Mucosa of stomach (tissue), 1 donor: ENCODE data around the gene MT1E.
A peak's percentile ranks its signal among the peaks of the same experiment; 100 is the strongest.

Source experiments
- H3K27me3 ChIP-seq: one replicate; pipeline ENCODE4 v1.7.0; 2013; ENCODE audit warnings: mild to moderate bottlenecking, low read length; ENCODE audit not compliant: control insufficient read depth, insufficient read depth
- H3K36me3 ChIP-seq: one replicate; pipeline ENCODE4 v1.7.0; 2013; ENCODE audit warnings: low read length; ENCODE audit not compliant: control insufficient read depth, insufficient read depth
- H3K4me1 ChIP-seq: one replicate; pipeline ENCODE4 v1.7.0; 2013; ENCODE audit warnings: mild to moderate bottlenecking, low read length; ENCODE audit not compliant: control insufficient read depth, insufficient read depth
- H3K4me3 ChIP-seq: one replicate; pipeline ENCODE4 v1.7.0; 2013; ENCODE audit warnings: low read length
- H3K9ac ChIP-seq: one replicate; pipeline ENCODE4 v1.7.0; 2013; ENCODE audit warnings: mild to moderate bottlenecking, low read length, moderate library complexity
- H3K9me3 ChIP-seq: one replicate; pipeline ENCODE4 v1.7.0; 2013; ENCODE audit warnings: mild to moderate bottlenecking, low read length, moderate library complexity; ENCODE audit not compliant: control insufficient read depth
- donor health status: Pancreatic carcinoma.

Gene MT1E

DNA sequence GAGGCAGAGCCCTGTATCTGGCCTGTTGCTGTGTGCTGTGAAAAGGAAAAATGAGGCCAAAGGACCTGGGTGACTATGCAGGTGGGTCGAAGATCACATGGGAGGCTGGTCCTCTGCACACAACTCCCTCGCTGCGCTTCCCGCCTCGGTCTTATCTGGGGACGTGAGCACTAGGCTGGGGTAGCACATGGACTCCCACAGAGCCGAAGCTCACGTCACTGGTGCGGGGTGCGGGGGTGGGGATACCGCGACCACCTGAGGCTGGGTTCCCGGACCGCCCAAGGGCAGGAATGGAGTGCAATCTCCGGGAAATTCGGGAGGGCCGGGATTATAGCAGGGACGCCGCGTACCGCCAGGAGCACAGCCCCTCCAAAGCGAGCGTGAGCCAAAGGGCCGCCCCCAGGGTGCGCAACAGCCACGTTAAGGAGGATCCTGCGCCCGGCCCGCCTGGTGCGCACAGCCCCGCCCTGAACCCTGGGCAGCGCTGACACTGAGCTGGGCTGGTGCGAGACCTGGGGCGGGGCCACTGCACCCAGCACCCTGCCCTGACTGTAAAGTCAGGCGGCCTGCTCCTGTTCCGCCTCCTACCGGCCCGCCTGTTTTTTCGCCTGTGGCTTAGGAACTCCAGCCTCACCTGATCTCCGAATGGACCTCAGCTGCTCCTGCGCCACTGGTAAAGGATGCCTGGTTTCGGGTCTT, 17.6 kb downstream of the MT1E start:
- Histone ChIP-seq H3K36me3 (no peaks in the 10 kb centered on the region), H3K4me3 (peak overlapping the region; percentile 7), H3K9ac (peak overlapping the region; percentile 29), H3K4me1 (peaks cover 52% of the 10 kb centered on the region), H3K9me3 (no peaks in the 10 kb centered on the region), H3K27me3 (peaks cover 10% of the 10 kb centered on the region)

DNA sequence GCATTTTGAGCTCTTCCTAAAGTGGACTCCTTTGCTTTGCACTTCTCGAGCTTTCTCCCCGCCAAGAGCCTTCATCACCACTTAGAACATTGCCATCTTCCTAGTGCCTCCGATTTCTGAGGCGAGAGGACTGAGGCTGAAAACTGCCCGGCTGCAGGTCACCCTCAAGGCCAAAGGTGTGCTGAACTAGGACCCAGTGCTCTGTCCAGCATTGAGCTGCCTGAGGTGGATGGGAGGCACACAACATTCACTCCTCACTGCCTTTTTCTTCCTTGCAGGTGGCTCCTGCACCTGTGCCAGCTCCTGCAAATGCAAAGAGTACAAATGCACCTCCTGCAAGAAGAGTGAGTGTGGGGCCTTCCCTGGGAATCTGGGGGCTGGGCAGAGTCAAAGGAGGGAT, 18.3 kb downstream of the MT1E start:
- no peaks in the 10 kb centered on the region for H3K36me3 ChIP-seq
- peak overlapping the region; percentile 29 for H3K9ac ChIP-seq
- peaks cover 10% of the 10 kb centered on the region for H3K27me3 ChIP-seq
- H3K4me3 ChIP-seq: no peak overlapping the region
- H3K9me3 ChIP-seq: no peaks in the 10 kb centered on the region
- H3K4me1 ChIP-seq: peaks cover 48% of the 10 kb centered on the region

- Histone ChIP-seq H3K36me3 (no peaks in the 10 kb centered on the region), H3K27me3 (peaks cover 10% of the 10 kb centered on the region), H3K4me3 (no peak overlapping the region), H3K4me1 (peaks cover 52% of the 10 kb centered on the region), H3K9ac (no peak overlapping the region), H3K9me3 (no peaks in the 10 kb centered on the region)
These were observed 19.7 kb downstream of the MT1E start for GRCh38 chr16:56645311-56645710.

DNA sequence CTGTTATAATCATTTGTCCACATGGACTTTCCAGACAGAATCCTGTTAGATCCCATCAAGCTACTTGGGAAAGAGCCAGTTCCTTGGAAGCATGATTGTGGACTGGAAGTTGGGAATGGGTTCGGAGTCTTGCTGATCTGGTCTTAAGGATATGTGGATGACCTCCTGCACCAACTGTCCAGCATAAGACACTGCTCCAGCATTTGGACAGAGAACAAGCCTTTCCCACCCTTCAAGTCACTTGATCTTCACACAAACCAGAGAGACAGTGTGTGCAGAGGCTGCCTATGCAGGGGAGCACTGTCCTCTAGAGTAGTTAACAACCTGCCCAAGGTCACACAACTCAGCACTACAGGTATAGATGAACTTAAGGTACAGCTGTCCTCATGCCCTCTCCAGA, 20.3 kb downstream of the MT1E start:
- H3K4me1 ChIP-seq: peaks cover 54% of the 10 kb centered on the region
- H3K4me3 ChIP-seq: no peak overlapping the region
- H3K9ac ChIP-seq: no peak overlapping the region
- no peaks in the 10 kb centered on the region for H3K9me3 ChIP-seq
- H3K36me3 ChIP-seq: no peaks in the 10 kb centered on the region
- peaks cover 10% of the 10 kb centered on the region for H3K27me3 ChIP-seq

- H3K36me3 ChIP-seq: no peaks in the 10 kb centered on the region
- no peaks in the 10 kb centered on the region for H3K9me3 ChIP-seq
- no peak overlapping the region for H3K9ac ChIP-seq
- no peak overlapping the region for H3K4me3 ChIP-seq
- H3K27me3 ChIP-seq: peaks cover 10% of the 10 kb centered on the region
- peaks cover 50% of the 10 kb centered on the region for H3K4me1 ChIP-seq
These were observed 22.3 kb downstream of the MT1E start for GRCh38 chr16:56647641-56648431.

DNA sequence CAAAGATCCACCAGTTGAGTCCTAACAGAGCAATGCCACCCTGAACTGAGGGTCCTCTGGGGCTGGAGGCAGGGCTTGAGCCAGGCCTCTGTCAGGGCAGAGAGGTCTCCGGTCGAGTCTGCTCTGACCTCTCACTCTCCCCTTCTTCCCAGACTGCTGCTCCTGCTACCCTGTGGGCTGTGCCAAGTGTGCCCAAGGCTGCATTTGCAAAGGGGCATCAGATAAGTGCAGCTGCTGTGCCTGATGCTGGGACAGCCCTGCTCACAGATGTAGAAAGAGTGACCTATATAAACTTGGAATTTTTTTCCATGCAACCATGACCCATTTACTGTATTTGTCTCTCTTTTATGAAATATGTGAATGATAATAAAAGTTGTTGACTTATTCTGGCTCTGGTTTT, 23.7 kb downstream of the MT1E start:
- H3K27me3 ChIP-seq: peaks cover 5% of the 10 kb centered on the region
- peaks cover 38% of the 10 kb centered on the region for H3K4me1 ChIP-seq
- no peak overlapping the region for H3K9ac ChIP-seq
- no peaks in the 10 kb centered on the region for H3K36me3 ChIP-seq
- no peak overlapping the region for H3K4me3 ChIP-seq
- H3K9me3 ChIP-seq: no peaks in the 10 kb centered on the region

GRCh38 chr16:56649820-56650219, 24.2 kb downstream of the MT1E start:
- H3K9me3 ChIP-seq: no peaks in the 10 kb centered on the region
- H3K36me3 ChIP-seq: no peaks in the 10 kb centered on the region
- peaks cover 5% of the 10 kb centered on the region for H3K27me3 ChIP-seq
- H3K4me1 ChIP-seq: peaks cover 38% of the 10 kb centered on the region
- no peak overlapping the region for H3K4me3 ChIP-seq
- H3K9ac ChIP-seq: no peak overlapping the region

GRCh38 chr16:56651586-56651985, 26.0 kb downstream of the MT1E start, which contains the start of gene MT1B:
Gene MT1B, plus strand, starts transcription at chr16:56651886. Its CDS starts 68 bp downstream, at chr16:56651954.
- no peak within 1 kb of the TSS for H3K4me3 ChIP-seq
- peaks cover 5% of the 10 kb centered on the region for H3K27me3 ChIP-seq
- H3K9ac ChIP-seq: no peak within 1 kb of the TSS
- H3K36me3 ChIP-seq: no peaks in the 10 kb centered on the region
- H3K9me3 ChIP-seq: no peaks in the 10 kb centered on the region
- peaks cover 29% of the 10 kb centered on the region for H3K4me1 ChIP-seq

- Histone ChIP-seq H3K27me3 (peaks cover 2% of the 10 kb centered on the region), H3K4me1 (peaks cover 27% of the 10 kb centered on the region), H3K9me3 (no peaks in the 10 kb centered on the region), H3K4me3 (no peak overlapping the region), H3K36me3 (no peaks in the 10 kb centered on the region), H3K9ac (no peak overlapping the region)
These were observed 27.0 kb downstream of the MT1E start for GRCh38 chr16:56652600-56652999.

- Histone ChIP-seq H3K4me1 (peaks cover 25% of the 10 kb centered on the region), H3K36me3 (no peaks in the 10 kb centered on the region), H3K9ac (no peak overlapping the region), H3K9me3 (no peaks in the 10 kb centered on the region), H3K4me3 (no peak overlapping the region), H3K27me3 (no peaks in the 10 kb centered on the region)
These were observed 27.6 kb downstream of the MT1E start for GRCh38 chr16:56653218-56653617.

GRCh38 chr16:56657555-56658326, 32.2 kb downstream of the MT1E start, which contains the start of gene MT1F:
Gene MT1F, plus strand, starts transcription at chr16:56657959. Its CDS starts 100 bp downstream, at chr16:56658059.
- peaks cover 7% of the 10 kb centered on the region for H3K27me3 ChIP-seq
- H3K9me3 ChIP-seq: no peaks in the 10 kb centered on the region
- H3K4me3 ChIP-seq: peak within 1 kb of the TSS; percentile 80
- H3K36me3 ChIP-seq: no peaks in the 10 kb centered on the region
- peaks cover 19% of the 10 kb centered on the region for H3K4me1 ChIP-seq
- peak within 1 kb of the TSS; percentile 81 for H3K9ac ChIP-seq
